HG03571 (cell line): ENCODE data around the gene SCART1.
"Not testable (repeated sequence)": the region's sequence is repeated elsewhere in the genome, so short reads cannot be mapped to it uniquely, and the experiment has no call there.

Experiments
- ATAC-seq: cut with Tn5 transposase; IDR thresholded peaks from one replicate; pipeline ENCODE4 v1.9.1; 2021; ENCODE audit not compliant: unreplicated experiment

SCART1 gene

DNA sequence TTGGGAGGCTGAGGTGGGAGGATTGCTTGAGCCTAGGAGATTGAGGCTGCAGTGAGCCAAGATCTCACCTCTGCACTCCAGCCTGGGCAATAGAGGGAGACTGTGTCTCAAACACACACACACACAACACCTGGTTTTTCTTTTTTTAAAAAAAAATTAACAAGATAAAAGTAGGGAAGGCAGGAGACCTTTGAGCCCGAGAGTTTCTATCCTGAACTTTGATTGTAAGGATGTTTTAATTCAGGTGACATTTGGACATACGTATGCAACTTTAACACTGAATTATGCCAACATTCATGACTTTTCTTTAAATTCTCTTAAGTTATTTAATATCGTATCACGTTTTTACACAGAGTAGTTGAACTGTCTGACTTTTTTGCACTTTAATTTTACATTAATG is 61.7 kb downstream of the SCART1 start:
- ATAC-seq: no peak

DNA sequence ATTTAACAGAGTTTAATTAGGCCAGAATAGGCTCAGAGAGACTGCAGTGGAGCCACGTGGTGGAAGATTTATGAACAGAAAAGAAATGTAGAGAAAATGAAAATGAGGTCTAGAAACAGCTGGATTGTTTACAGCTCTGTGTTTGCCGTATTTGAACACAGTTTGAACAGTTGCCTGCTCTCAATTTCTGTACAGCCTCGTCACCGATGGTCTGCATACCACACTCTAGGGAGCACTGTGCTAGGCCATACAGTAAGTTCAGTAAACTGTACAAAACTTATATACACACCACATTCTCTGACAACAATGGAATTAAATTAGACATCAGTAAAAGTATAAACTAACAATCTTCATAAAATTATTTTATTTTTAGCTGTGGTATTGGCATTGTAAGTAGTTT is 62.3 kb downstream of the SCART1 start:
- ATAC-seq: no peak

DNA sequence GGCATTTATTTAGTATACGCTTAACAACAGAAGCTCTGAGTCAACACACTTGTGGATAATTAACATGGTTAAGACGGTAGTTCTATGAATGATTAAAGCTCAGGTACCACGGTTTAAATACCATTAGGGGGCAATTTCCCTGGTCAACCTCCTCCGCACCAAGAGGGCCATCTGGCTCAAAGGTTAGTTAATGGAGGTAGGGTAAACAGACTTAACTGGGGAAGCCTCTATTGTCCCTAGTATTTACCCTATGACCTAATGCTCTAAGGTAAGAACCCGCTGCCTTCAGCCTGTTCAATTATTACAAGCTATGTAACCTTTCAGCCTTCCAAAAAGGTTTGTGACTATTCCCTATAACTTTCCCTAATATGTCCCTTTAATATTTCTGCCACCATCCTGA is 64.8 kb downstream of the SCART1 start:
- not testable (repeated sequence) for ATAC-seq
